GM13977 (cell line): ENCODE measurements around the gene ZSCAN5B.
"Not testable (repeated sequence)": the region's sequence is repeated elsewhere in the genome, so short reads cannot be mapped to it uniquely, and the experiment has no call there.

Experiments
- DNase-seq: peaks from one replicate; pipeline ENCODE4 v3.0.0; 2012; ENCODE audit warnings: low spot score
- in situ Hi-C: fragments of 300-500 bp; cut with MboI; formaldehyde crosslinking; loops from one replicate; pipeline ENCODE4 v1.12.0; 2022; ENCODE audit warnings: low sequenced_read_pairs, low pct_unique_long_range_greater_than_20kb, mixed read lengths, inconsistent platforms; ENCODE audit not compliant: unreplicated experiment
- TF ChIP-seq, protein P1 (sequence below): IDR thresholded peaks from 2 replicates; pipeline ENCODE4 v1.5.1; 2012; ENCODE audit warnings: mild to moderate bottlenecking, control low read depth; ENCODE audit not compliant: insufficient read depth; ENCODE audit errors: extremely low read depth, missing control alignments

The ZSCAN5B gene, protein sequence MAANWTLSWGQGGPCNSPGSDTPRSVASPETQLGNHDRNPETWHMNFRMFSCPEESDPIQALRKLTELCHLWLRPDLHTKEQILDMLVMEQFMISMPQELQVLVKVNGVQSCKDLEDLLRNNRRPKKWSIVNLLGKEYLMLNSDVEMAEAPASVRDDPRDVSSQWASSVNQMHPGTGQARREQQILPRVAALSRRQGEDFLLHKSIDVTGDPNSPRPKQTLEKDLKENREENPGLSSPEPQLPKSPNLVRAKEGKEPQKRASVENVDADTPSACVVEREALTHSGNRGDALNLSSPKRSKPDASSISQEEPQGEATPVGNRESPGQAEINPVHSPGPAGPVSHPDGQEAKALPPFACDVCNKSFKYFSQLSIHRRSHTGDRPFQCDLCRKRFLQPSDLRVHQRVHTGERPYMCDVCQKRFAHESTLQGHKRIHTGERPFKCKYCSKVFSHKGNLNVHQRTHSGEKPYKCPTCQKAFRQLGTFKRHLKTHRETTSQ

DNA sequence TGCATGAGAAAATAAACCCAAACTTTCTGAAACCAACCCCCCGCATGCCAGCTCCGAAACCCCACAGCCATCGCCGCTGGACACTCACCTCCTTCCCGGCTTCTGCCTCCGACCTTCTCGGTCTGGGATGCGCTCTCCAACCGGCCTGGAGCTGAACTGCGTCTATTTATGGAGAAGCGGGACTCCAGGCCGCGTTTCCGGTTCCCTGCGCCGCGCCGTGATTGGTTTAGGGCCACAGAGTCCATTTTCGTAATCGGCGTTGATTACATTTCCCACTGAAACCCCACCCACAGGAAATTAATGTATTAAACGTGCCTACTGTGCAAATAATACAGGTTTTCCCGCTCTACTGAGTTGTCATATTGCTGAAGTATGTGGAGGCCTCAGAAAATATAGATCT is at the start of gene ZSCAN5B:
Gene ZSCAN5B, minus strand, starts transcription at position 138 of the 400 bp plus-strand sequence. CDS start 4,731 bp downstream, outside the sequence.
- DNase-seq, in situ Hi-C loops: not testable (repeated sequence)

- in situ Hi-C loops, DNase-seq: not testable (repeated sequence)
Observed at GRCh38 chr19:56245764-56246163, 48.2 kb upstream of the ZSCAN5B start.

DNA sequence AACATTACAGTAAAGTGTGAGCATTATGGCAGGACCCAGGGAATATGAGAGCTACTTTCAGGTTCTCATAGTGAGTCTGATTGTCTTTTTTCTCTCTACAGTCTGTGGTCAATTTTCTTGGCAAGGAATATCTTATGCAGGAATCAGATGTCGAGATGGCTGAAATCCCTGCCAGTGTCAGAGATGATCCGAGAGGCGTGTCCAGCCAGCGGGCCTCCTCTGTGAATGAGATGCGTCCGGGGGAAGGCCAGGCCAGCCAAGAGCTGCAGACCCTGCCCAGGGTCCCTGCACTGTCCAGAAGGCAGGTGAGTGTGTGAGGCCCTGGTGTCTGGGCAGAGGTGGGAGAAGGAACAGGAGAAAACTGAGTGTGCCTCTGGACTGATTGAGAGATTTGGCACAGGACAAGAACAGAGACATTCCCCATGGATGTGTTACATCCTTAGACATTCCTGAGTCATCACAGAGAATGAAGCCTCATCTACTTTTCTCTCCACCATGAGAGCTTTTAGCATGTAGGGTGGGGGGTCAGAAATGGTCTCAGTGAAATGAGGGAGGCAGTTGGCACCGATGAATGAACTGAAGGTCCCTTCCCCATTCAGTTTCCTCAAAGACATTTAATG is 47.6 kb upstream of the ZSCAN5B start:
- TF ChIP-seq, protein P1, sequence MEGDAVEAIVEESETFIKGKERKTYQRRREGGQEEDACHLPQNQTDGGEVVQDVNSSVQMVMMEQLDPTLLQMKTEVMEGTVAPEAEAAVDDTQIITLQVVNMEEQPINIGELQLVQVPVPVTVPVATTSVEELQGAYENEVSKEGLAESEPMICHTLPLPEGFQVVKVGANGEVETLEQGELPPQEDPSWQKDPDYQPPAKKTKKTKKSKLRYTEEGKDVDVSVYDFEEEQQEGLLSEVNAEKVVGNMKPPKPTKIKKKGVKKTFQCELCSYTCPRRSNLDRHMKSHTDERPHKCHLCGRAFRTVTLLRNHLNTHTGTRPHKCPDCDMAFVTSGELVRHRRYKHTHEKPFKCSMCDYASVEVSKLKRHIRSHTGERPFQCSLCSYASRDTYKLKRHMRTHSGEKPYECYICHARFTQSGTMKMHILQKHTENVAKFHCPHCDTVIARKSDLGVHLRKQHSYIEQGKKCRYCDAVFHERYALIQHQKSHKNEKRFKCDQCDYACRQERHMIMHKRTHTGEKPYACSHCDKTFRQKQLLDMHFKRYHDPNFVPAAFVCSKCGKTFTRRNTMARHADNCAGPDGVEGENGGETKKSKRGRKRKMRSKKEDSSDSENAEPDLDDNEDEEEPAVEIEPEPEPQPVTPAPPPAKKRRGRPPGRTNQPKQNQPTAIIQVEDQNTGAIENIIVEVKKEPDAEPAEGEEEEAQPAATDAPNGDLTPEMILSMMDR: no peak
- no peak for DNase-seq
- in situ Hi-C loops: no loop called here

GRCh38 chr19:56223481-56223880 is 25.9 kb upstream of the ZSCAN5B start:
- in situ Hi-C loops: no loop called here
- no peak for DNase-seq
- TF ChIP-seq, protein P1: no peak

DNA sequence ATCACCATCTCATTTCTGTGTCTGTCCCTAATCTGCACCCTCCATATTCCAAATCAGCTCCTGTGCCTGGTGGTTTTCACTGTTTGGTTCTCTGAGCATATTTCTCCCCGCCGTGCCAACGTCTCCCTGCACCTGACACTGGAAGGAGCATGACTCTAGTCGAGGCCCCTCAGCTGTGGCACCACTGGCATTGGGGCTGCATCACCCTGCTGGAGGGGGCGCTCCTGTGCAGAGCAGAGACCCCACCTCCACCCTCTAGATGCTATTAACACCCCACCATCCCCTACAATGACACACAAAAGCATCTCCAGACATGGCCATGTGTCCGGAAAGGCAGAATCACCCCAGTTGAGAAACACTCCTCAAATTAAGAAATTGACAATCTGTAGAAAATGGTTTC is 25.3 kb upstream of the ZSCAN5B start:
- TF ChIP-seq, protein P1: no peak
- no peak for DNase-seq
- in situ Hi-C loops: no loop called here

DNA sequence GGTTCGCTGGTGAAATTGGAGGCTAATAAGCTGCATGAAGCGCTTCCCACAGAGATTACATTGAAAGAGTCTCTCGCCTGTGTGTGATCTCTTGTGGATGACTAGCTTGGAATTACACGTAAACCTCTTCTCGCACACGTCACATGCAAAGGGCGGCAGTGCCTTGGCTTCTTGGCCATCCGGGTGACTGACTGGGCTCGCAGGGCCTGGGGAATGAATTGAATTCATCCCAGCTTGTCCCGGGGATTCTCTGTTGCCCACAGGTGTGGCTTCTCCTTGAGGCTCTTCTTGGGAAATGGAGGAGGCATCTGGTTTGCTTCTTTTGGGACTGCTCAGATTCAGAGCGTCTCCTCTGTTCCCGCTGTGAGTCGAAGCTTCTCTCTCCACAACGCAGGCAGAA is 24.3 kb upstream of the ZSCAN5B start:
- TF ChIP-seq, protein P1: no peak
- DNase-seq: no peak
- in situ Hi-C loops: no loop called here

GRCh38 chr19:56221442-56221841 is 23.9 kb upstream of the ZSCAN5B start:
- DNase-seq, in situ Hi-C loops: not testable (repeated sequence)

- in situ Hi-C loops: no loop called here
- DNase-seq: no peak
- TF ChIP-seq, protein P1: no peak
Observed at GRCh38 chr19:56218961-56219360, 21.4 kb upstream of the ZSCAN5B start.
